Measurements from ENCODE around the gene PUM2.

The PUM2 gene

DNA sequence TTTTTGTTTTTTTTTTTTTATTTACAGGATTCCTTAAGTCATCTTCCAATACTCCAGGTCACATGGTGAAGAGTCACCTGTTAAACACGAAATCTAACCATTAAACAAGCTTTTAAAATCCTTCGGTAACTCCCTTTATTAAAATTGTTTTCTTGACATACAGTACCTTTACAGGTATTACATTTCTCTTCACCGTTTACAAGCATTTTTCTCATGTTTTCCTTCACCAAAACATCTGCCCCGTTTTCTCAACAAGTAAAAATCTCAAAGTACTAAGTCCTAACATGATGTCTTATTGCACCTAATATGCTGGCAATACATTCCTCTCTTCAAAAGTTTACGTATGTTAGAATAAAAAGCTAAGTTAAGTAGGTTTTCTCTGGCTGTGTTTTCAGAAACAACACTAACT is 1.1 kb downstream of the PUM2 start:
- Mint-ChIP-seq H3K27ac (no peak overlapping the region), H3K36me3 (ENCODE audit: insufficient read depth) (peaks cover 15% of the 10 kb centered on the region), H3K4me3 (no peak overlapping the region), H3K4me1 (ENCODE audit: low read depth in 2 of 2) (peaks cover 38 to 48% of the 10 kb centered on the region in 2 donors), H3K9me3 (no peaks in the 10 kb centered on the region), H3K27me3 (no peaks in the 10 kb centered on the region)
- no peak for ATAC-seq (replicated peaks)
- no peak for DNase-seq

GRCh38 chr2:20348542-20348941 is 2.1 kb downstream of the PUM2 start:
- ATAC-seq (replicated peaks) (no peak), DNase-seq (no peak)
- H3K27me3 Mint-ChIP-seq = no peaks in the 10 kb centered on the region
- peaks cover 15% of the 10 kb centered on the region for H3K36me3 Mint-ChIP-seq (ENCODE audit: insufficient read depth)
- H3K4me1 Mint-ChIP-seq (ENCODE audit: low read depth in 2 of 2) = peaks cover 45 to 56% of the 10 kb centered on the region in 2 donors
- no peaks in the 10 kb centered on the region for H3K9me3 Mint-ChIP-seq
- H3K27ac Mint-ChIP-seq = no peak overlapping the region
- no peak overlapping the region for H3K4me3 Mint-ChIP-seq

GRCh38 chr2:20346565-20347381 is 3.9 kb downstream of the PUM2 start:
- Mint-ChIP-seq H3K4me3 (peak overlapping the region in 1 of 2 donors; percentile 56), H3K27me3 (no peaks in the 10 kb centered on the region), H3K4me1 (ENCODE audit: low read depth in 2 of 2) (peaks cover 47 to 64% of the 10 kb centered on the region in 2 donors), H3K9me3 (no peaks in the 10 kb centered on the region), H3K27ac (peak overlapping the region in 1 of 2 donors; percentile 14), H3K36me3 (ENCODE audit: insufficient read depth) (peaks cover 15% of the 10 kb centered on the region)
- ATAC-seq (replicated peaks) (no peak), DNase-seq (no peak)

DNA sequence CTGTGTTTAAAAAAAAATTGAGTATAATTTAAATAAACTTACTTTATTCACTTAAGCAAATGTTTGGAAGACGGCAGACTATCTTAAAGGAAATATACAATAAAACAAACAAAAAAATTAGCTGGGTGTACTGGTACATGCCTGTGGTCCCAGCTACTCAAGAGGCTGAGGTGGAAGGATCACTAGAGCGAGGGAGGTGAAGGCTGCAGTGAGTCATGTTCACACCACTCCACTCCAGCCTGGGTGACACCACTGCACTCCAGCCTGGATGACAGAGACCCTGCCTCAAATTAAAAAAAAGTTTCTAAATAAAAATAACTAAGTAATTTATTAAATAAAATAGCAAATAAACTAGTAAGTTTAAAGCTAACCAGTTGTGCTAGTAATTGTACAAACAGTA is 7.5 kb downstream of the PUM2 start:
- H3K27ac Mint-ChIP-seq = peak overlapping the region in 1 of 2 donors; percentile 55
- H3K36me3 Mint-ChIP-seq (ENCODE audit: insufficient read depth) = peaks cover under 1% of the 10 kb centered on the region

DNA sequence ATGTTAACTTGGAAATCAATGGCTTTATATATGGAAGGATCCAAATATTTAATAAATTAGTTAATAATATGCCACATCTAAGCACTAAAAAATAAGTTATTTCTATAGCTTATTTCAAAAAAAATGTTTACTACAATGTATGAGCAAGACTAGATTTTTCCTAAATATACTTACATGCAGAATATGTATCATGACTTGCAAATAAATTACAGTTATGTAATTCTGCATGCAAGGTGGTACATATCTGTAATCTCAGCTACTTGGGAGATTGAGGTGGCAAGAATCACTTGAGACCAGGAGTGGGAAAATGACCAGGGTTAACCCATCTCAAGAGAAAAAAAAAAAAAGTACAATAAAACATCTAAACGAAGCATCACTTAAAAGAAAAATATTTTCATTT is 11.6 kb downstream of the PUM2 start:
- H3K4me1 Mint-ChIP-seq (ENCODE audit: low read depth in 2 of 2) = peaks cover 42 to 80% of the 10 kb centered on the region in 2 donors
- DNase-seq (no peak), ATAC-seq (replicated peaks) (no peak)
- H3K27ac Mint-ChIP-seq = no peak overlapping the region
- peak overlapping the region; percentile 47 to 49 for H3K4me3 Mint-ChIP-seq
- no peaks in the 10 kb centered on the region for H3K9me3 Mint-ChIP-seq
- peaks cover 7% of the 10 kb centered on the region for H3K36me3 Mint-ChIP-seq (ENCODE audit: insufficient read depth)
- H3K27me3 Mint-ChIP-seq = no peaks in the 10 kb centered on the region

More for the DNA sequence above, 7.5 kb downstream of the PUM2 start:
- Mint-ChIP-seq H3K4me1 (ENCODE audit: low read depth in 2 of 2) (peaks cover 51 to 77% of the 10 kb centered on the region in 2 donors), H3K27me3 (no peaks in the 10 kb centered on the region), H3K4me3 (no peak overlapping the region), H3K9me3 (no peaks in the 10 kb centered on the region)
- DNase-seq (no peak), ATAC-seq (replicated peaks) (peak; percentile 62)

- H3K9me3 Mint-ChIP-seq = peaks cover 0 to 6% of the 10 kb centered on the region in 2 donors
- peak overlapping the region; percentile 62 to 86 for H3K27ac Mint-ChIP-seq
- H3K36me3 Mint-ChIP-seq (ENCODE audit: insufficient read depth) = peaks cover 13% of the 10 kb centered on the region
- H3K4me1 Mint-ChIP-seq (ENCODE audit: low read depth in 2 of 2) = peaks cover 45 to 82% of the 10 kb centered on the region in 2 donors
- no peaks in the 10 kb centered on the region for H3K27me3 Mint-ChIP-seq
- no peak for DNase-seq
- H3K4me3 Mint-ChIP-seq = peak overlapping the region; percentile 52 to 71
- no peak for ATAC-seq (replicated peaks)
Measured at GRCh38 chr2:20334605-20335203, 15.9 kb downstream of the PUM2 start.

- Mint-ChIP-seq H3K4me1 (ENCODE audit: low read depth in 2 of 2) (peaks cover 46 to 84% of the 10 kb centered on the region in 2 donors), H3K27me3 (no peaks in the 10 kb centered on the region), H3K4me3 (peak overlapping the region; percentile 52 to 71), H3K36me3 (ENCODE audit: insufficient read depth) (peaks cover 17% of the 10 kb centered on the region), H3K9me3 (peaks cover 0 to 6% of the 10 kb centered on the region in 2 donors), H3K27ac (peak overlapping the region; percentile 26 to 58)
- no peak for DNase-seq
- peak; percentile 68 for ATAC-seq (replicated peaks)
Measured at GRCh38 chr2:20333738-20334137, 16.9 kb downstream of the PUM2 start.

DNA sequence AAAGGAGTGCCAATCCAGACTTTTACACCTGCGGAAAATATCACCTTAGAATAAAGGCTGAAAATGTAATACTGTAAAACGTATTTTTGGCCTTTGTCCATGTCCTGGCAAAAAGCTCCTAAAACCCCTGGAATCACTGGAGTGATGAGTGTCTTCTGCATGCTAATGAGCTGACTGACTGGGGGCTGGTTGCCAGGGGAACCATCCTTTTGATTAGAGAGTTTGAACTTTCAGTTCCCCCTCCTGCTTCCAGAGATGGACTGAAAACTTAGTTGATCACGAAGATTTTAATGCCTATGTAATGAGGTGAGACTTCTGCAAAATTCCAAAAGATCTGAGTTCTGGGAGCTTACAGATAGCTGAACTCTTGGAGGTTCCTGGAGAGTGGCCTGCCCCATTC is 20.5 kb downstream of the PUM2 start:
- Mint-ChIP-seq H3K4me3 (peak overlapping the region in 1 of 2 donors; percentile 35), H3K27ac (peak overlapping the region; percentile 58 to 89), H3K4me1 (ENCODE audit: low read depth in 2 of 2) (peaks cover 36 to 76% of the 10 kb centered on the region in 2 donors), H3K9me3 (peaks cover 0 to 6% of the 10 kb centered on the region in 2 donors), H3K36me3 (ENCODE audit: insufficient read depth) (peaks cover 23% of the 10 kb centered on the region), H3K27me3 (no peaks in the 10 kb centered on the region)
- ATAC-seq (replicated peaks) (no peak), DNase-seq (no peak)

- Mint-ChIP-seq H3K9me3 (peaks cover 0 to 6% of the 10 kb centered on the region in 2 donors), H3K27me3 (no peaks in the 10 kb centered on the region), H3K4me3 (no peak overlapping the region), H3K27ac (peak overlapping the region; percentile 4 to 47), H3K4me1 (ENCODE audit: low read depth in 2 of 2) (peaks cover 39 to 72% of the 10 kb centered on the region in 2 donors), H3K36me3 (ENCODE audit: insufficient read depth) (peaks cover 44% of the 10 kb centered on the region)
- no peak for ATAC-seq (replicated peaks)
- no peak for DNase-seq
Measured at GRCh38 chr2:20327370-20327769, 23.3 kb downstream of the PUM2 start.

GRCh38 chr2:20326163-20326780 is 24.4 kb downstream of the PUM2 start:
- Mint-ChIP-seq H3K4me1 (ENCODE audit: low read depth in 2 of 2) (peaks cover 39 to 70% of the 10 kb centered on the region in 2 donors), H3K27me3 (no peaks in the 10 kb centered on the region), H3K4me3 (no peak overlapping the region), H3K9me3 (peaks cover 0 to 6% of the 10 kb centered on the region in 2 donors), H3K27ac (peak overlapping the region; percentile 4 to 47), H3K36me3 (ENCODE audit: insufficient read depth) (peaks cover 53% of the 10 kb centered on the region)
- peak; percentile 41 to 47 (median 43) for DNase-seq
- ATAC-seq (replicated peaks) = peak; percentile 91

DNA sequence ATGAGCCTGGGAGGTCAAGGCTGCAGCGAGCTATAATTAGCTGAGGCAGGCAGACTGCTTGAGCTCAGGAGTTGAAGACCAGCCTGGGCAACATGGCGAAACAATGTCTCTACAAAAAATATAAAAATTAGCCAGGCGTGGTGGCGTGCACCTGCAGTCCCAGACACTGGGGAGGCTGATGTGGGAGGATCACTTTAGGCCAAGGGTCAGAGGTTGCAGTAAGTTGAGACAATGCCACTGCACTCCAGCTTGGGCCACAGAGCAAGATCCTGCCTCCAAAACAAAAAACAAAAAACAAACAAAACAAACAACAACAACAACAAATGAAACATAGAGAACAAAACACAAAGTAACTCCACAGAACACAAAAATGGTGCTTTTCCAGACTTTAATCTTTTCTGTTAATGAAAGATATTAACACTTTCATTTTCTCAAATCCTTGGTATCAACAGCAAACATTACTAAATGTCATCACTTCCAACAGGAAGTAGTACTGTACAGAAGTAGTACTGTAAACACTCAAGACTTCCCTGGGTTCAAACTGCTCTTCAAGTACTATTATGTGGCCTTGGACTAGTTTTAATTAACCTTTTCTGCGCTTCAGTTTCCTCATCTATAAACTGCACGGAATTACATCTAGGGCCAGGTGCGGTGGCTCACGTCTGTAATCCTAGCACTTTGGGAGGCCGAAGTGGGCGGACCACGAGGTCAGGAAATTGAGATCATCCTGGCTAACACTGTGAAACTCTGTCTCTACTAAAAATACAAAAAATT is 27.9 kb downstream of the PUM2 start:
- peak overlapping the region; percentile 52 to 60 for H3K27ac Mint-ChIP-seq
- no peaks in the 10 kb centered on the region for H3K9me3 Mint-ChIP-seq
- H3K4me3 Mint-ChIP-seq = no peak overlapping the region
- no peaks in the 10 kb centered on the region for H3K27me3 Mint-ChIP-seq
- H3K36me3 Mint-ChIP-seq (ENCODE audit: insufficient read depth) = peaks cover 71% of the 10 kb centered on the region
- no peak for DNase-seq
- peaks cover 32 to 57% of the 10 kb centered on the region in 2 donors for H3K4me1 Mint-ChIP-seq (ENCODE audit: low read depth in 2 of 2)
- no peak for ATAC-seq (replicated peaks)

DNA sequence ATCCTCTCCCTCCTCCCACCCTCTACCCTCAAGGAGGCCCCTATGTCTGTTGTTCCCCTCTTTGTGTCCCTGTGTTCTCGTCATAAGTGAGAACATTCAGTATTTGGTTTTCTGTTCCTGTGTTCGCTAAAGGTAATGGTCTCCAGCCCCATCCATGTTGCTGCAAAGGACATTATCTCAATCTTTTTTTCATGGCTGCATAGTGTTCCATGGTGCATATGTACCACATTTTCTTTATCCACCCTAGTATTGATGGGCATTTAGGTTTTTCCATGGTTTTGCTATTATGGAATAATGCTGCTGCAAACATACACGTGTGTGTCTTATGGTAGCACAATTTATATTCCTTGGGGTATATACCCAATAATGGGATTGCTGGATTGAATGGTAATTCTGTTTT is 33.0 kb downstream of the PUM2 start:
- H3K4me1 Mint-ChIP-seq (ENCODE audit: low read depth in 2 of 2) = peaks cover 27 to 51% of the 10 kb centered on the region in 2 donors

DNA sequence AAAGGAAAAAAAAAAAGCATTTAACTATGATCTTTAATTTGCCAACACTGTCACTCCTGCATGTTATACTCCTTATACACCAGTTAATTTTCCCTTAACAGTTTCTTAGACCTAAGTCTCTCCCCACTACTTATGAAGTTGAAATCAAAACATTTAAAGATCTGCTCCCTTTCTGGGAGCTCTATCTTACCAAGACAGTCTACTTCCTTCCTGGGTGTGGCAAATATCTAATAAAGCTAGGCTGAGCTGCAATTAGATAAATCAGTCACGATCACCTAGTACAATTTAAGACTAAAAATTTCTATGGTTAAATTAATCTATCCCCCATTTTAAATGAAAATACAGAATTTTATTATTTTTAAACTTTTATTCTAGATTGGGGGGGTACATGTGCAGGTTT is 33.4 kb downstream of the PUM2 start:
- Mint-ChIP-seq H3K36me3 (ENCODE audit: insufficient read depth) (peaks cover 71% of the 10 kb centered on the region), H3K27ac (peak overlapping the region in 1 of 2 donors; percentile 41), H3K4me1 (ENCODE audit: low read depth in 2 of 2) (peaks cover 25 to 54% of the 10 kb centered on the region in 2 donors), H3K4me3 (no peak overlapping the region), H3K9me3 (no peaks in the 10 kb centered on the region), H3K27me3 (no peaks in the 10 kb centered on the region)
- no peak for DNase-seq
- no peak for ATAC-seq (replicated peaks)

More for the DNA sequence above, 33.0 kb downstream of the PUM2 start:
- DNase-seq = no peak
- H3K27me3 Mint-ChIP-seq = no peaks in the 10 kb centered on the region
- H3K27ac Mint-ChIP-seq = peak overlapping the region in 1 of 2 donors; percentile 49
- H3K36me3 Mint-ChIP-seq (ENCODE audit: insufficient read depth) = peaks cover 72% of the 10 kb centered on the region
- no peak overlapping the region for H3K4me3 Mint-ChIP-seq
- no peak for ATAC-seq (replicated peaks)
- no peaks in the 10 kb centered on the region for H3K9me3 Mint-ChIP-seq

All from effector memory CD8-positive, alpha-beta T cell (primary cell).